ENCODE measurements around the gene PCYT1B. TPM values are rescaled to one million over a fixed set of nuclear protein-coding genes. Genes with fewer than 3 reads are reported as not detected.

Gene PCYT1B
- total RNA-seq, 6 donors from 2014 or later, result 0.43 to 2.2 (median 0.79) TPM

DNA sequence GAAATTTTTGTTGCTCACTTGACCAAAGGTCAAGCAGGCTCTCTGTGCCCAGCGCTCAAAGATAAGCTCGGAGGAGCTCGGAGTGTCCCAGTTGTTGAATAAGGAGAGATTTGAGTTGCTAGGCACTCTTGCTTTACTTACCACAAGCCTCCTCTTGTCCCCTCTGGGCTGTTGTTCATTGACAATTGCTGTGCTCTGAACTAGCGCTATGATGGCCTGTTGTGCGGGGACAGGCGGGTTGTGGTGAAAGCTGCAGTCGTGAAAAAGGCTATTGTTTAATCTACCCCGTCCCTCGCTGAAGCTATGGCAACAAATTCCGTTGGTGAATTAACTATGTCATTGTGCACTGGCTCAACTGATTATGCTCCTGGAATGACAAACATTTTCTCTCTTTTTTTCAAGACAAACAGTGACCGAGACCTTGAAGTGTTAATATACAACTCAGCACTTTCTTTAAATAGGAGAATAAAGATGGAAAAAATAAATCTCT is 25.6 kb upstream of the PCYT1B start:
- TF ChIP-seq POLR2AphosphoS5 (IDR thresholded peaks at IDR 0.05) (no peak), POLR2A (IDR thresholded peaks at IDR 0.05) (no peak), EP300 (IDR thresholded peaks at IDR 0.05) (no peak)
- TF ChIP-seq, protein P1, sequence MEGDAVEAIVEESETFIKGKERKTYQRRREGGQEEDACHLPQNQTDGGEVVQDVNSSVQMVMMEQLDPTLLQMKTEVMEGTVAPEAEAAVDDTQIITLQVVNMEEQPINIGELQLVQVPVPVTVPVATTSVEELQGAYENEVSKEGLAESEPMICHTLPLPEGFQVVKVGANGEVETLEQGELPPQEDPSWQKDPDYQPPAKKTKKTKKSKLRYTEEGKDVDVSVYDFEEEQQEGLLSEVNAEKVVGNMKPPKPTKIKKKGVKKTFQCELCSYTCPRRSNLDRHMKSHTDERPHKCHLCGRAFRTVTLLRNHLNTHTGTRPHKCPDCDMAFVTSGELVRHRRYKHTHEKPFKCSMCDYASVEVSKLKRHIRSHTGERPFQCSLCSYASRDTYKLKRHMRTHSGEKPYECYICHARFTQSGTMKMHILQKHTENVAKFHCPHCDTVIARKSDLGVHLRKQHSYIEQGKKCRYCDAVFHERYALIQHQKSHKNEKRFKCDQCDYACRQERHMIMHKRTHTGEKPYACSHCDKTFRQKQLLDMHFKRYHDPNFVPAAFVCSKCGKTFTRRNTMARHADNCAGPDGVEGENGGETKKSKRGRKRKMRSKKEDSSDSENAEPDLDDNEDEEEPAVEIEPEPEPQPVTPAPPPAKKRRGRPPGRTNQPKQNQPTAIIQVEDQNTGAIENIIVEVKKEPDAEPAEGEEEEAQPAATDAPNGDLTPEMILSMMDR (IDR thresholded peaks at IDR 0.05), result no peak
- no peaks in the 10 kb centered on the region for H3K9me3 ChIP-seq
- peak in 1 of 2 donors; percentile 45 for ATAC-seq (ENCODE audit: low FRiP score in 2 of 2)
- no peak overlapping the region for H3K27ac ChIP-seq
- H3K27me3 ChIP-seq, result no peaks in the 10 kb centered on the region
- no peak for DNase-seq
- WGBS, 2 donors, result 51 to 62% methylated on average over 8 to 11 of the region's 11 CpGs
- H3K4me3 ChIP-seq, result no peak overlapping the region
- no peaks in the 10 kb centered on the region for H3K4me1 ChIP-seq
- H3K36me3 ChIP-seq, result no peaks in the 10 kb centered on the region

DNA sequence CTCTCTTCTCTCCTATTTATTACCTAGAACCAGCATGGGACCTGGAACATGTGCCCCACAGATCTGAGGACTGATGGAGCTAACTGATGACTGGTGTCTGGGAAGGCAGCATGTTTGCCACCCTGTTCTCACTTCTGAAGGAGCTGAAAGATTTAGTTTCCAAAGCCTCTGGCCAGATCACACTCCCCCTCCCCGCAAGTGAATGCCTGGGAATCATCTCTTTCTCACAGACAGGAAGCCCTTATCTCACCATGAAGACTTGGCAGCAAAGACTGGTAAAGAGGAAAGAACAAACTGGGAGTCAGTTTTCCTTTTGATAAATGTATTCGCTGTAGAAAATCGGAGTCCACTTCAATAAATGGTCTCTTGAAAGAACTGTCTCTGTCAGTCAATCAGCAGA is 21.0 kb upstream of the PCYT1B start:
- no peak for ATAC-seq (ENCODE audit: low FRiP score in 2 of 2)
- WGBS, 2 donors, result 31 to 41% methylated on average over 3 of the region's 3 CpGs

DNA sequence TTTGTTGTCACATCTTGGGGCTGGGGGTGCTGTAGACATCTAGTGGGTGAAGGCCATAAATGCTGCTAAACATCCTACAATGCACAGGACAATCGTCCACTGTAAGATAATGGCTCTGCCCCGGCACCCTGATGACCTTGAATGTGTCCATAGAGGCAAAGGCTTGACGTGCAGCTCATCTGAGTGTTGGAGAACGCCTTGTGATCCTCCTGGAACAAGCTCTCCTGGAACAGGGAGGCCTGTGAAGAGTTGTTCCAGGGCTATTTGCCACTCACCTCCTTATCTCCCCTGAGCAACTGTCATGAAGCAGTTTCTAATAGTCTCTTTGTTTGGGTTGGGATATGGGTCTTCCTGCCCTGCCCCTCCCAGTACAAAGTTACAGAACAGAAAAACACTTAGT is 15.2 kb upstream of the PCYT1B start:
- H3K4me1 ChIP-seq, result no peaks in the 10 kb centered on the region
- H3K27me3 ChIP-seq, result no peaks in the 10 kb centered on the region
- no peak overlapping the region for H3K4me3 ChIP-seq
- TF ChIP-seq, protein P1 (IDR thresholded peaks at IDR 0.05), result no peak
- no peak for TF ChIP-seq POLR2AphosphoS5 (IDR thresholded peaks at IDR 0.05)
- no peak for TF ChIP-seq POLR2A (IDR thresholded peaks at IDR 0.05)
- no peak for TF ChIP-seq EP300 (IDR thresholded peaks at IDR 0.05)
- 50% methylated on average over 4 of the region's 4 CpGs; no CpG with 5 or more reads in 1 of the 2 donors for WGBS, 2 donors
- DNase-seq, result no peak
- no peak overlapping the region for H3K27ac ChIP-seq
- ATAC-seq (ENCODE audit: low FRiP score in 2 of 2), result no peak
- H3K9me3 ChIP-seq, result no peaks in the 10 kb centered on the region
- no peaks in the 10 kb centered on the region for H3K36me3 ChIP-seq

More for the DNA sequence above, 21.0 kb upstream of the PCYT1B start:
- no peaks in the 10 kb centered on the region for H3K4me1 ChIP-seq
- H3K27me3 ChIP-seq, result no peaks in the 10 kb centered on the region
- DNase-seq, result no peak
- no peaks in the 10 kb centered on the region for H3K36me3 ChIP-seq
- H3K27ac ChIP-seq, result no peak overlapping the region
- TF ChIP-seq, protein P1 (IDR thresholded peaks at IDR 0.05), result no peak
- TF ChIP-seq POLR2AphosphoS5 (IDR thresholded peaks at IDR 0.05) (no peak), EP300 (IDR thresholded peaks at IDR 0.05) (no peak), POLR2A (IDR thresholded peaks at IDR 0.05) (no peak)
- H3K4me3 ChIP-seq, result no peak overlapping the region
- H3K9me3 ChIP-seq, result no peaks in the 10 kb centered on the region

DNA sequence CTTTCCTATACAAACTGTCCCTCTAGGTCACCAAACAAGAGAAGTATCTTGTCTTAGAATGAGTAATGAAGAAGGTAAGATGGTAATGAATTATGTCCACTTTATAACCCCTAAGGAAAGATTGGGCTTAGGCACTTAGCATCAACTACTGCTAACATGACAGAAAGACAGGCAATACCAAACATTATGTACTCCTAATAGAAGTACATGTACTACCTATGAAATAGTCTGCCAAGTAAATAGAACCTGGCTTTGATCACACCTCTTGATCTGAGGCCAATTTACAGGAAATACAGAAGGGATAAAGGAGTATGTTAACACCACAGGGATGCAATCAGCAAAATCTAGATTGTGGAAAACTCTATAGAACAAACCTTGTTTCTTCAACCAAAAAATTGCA is 14.1 kb upstream of the PCYT1B start:
- no peak overlapping the region for H3K4me3 ChIP-seq
- no peak overlapping the region for H3K27ac ChIP-seq
- no peak for ATAC-seq (ENCODE audit: low FRiP score in 2 of 2)
- no peaks in the 10 kb centered on the region for H3K4me1 ChIP-seq
- no peak for DNase-seq
- H3K9me3 ChIP-seq, result no peaks in the 10 kb centered on the region
- H3K36me3 ChIP-seq, result no peaks in the 10 kb centered on the region
- no peaks in the 10 kb centered on the region for H3K27me3 ChIP-seq
- TF ChIP-seq EP300 (IDR thresholded peaks at IDR 0.05) (no peak), POLR2AphosphoS5 (IDR thresholded peaks at IDR 0.05) (no peak), POLR2A (IDR thresholded peaks at IDR 0.05) (no peak)
- TF ChIP-seq, protein P1 (IDR thresholded peaks at IDR 0.05), result no peak

DNA sequence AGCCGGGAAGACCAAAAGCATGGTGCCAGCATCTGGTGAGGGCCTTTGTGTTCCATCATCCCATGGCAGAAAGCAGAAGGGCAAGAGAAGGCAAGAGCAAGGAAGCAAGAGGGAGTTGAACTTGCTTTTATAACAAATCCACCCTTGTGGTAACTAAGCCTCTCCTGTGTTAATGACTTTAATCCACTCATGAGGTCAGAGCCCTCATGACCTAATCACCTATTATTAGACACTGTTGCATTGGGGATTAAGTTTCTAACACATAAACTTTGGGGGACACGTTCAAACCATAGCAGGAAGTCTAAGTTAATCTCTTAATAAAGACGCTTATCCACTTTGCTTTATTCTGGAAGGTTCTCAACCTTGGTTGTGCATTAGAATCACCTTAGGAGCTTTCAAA is 12.5 kb upstream of the PCYT1B start:
- Histone ChIP-seq H3K27ac (no peak overlapping the region), H3K9me3 (no peaks in the 10 kb centered on the region), H3K4me3 (no peak overlapping the region), H3K4me1 (no peaks in the 10 kb centered on the region), H3K27me3 (no peaks in the 10 kb centered on the region), H3K36me3 (no peaks in the 10 kb centered on the region)
- TF ChIP-seq EP300 (IDR thresholded peaks at IDR 0.05) (no peak), POLR2AphosphoS5 (IDR thresholded peaks at IDR 0.05) (no peak), POLR2A (IDR thresholded peaks at IDR 0.05) (no peak)
- TF ChIP-seq, protein P1 (IDR thresholded peaks at IDR 0.05), result no peak
- WGBS, 2 donors, result 74 to 89% methylated on average over 3 of the region's 3 CpGs
- DNase-seq, result no peak
- no peak for ATAC-seq (ENCODE audit: low FRiP score in 2 of 2)
